HL-60 (cell line): ENCODE measurements around the gene CLDN15.

ENCODE experiments used
- GABPA ChIP-seq: IDR thresholded peaks from 2 replicates; pipeline ENCODE4 v1.6.1; 2012; ENCODE audit warnings: low read depth
- POLR2AphosphoS5 ChIP-seq: IDR thresholded peaks from 2 replicates; pipeline ENCODE4 v1.6.1; 2012; ENCODE audit warnings: low read depth
- REST ChIP-seq: IDR thresholded peaks from 2 replicates; pipeline ENCODE4 v1.6.1; 2012; ENCODE audit warnings: low read depth; ENCODE audit not compliant: insufficient replicate concordance
- TF ChIP-seq, protein P1 (sequence below): IDR thresholded peaks from one replicate; pipeline ENCODE4 v1.5.1; 2011; ENCODE audit warnings: low read length, control low read depth, inconsistent platforms; ENCODE audit not compliant: insufficient read depth

DNA sequence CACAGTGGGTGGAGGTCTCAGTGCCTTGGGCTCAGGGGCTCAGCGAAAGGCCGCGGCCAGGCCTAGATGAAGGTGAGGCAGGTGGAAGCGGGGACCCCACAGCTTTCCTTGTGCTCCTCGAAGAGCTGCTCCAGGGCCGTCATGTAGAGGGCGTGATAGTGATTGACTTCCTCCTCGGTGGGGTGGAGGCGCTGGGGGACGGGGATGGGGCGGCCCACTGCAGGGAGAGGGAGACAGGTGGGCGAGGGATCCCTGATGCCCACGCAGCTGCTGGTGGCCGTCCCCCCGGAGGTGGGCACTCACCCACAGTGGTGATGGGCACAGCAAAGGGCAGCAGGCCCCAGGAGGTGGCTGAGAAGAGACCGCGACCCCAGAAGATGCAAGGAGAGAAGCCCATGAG lies 41.7 kb downstream of the CLDN15 start:
- TF ChIP-seq, protein P1, sequence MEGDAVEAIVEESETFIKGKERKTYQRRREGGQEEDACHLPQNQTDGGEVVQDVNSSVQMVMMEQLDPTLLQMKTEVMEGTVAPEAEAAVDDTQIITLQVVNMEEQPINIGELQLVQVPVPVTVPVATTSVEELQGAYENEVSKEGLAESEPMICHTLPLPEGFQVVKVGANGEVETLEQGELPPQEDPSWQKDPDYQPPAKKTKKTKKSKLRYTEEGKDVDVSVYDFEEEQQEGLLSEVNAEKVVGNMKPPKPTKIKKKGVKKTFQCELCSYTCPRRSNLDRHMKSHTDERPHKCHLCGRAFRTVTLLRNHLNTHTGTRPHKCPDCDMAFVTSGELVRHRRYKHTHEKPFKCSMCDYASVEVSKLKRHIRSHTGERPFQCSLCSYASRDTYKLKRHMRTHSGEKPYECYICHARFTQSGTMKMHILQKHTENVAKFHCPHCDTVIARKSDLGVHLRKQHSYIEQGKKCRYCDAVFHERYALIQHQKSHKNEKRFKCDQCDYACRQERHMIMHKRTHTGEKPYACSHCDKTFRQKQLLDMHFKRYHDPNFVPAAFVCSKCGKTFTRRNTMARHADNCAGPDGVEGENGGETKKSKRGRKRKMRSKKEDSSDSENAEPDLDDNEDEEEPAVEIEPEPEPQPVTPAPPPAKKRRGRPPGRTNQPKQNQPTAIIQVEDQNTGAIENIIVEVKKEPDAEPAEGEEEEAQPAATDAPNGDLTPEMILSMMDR, result no peak
- TF ChIP-seq POLR2AphosphoS5, result no peak
- TF ChIP-seq GABPA, result no peak
- no peak for TF ChIP-seq REST
